ENCODE measurements around the gene PDE6B.

- TF ChIP-seq CTCF (IDR thresholded peaks at IDR 0.05 in 4 of 5, conservative IDR thresholded peaks at IDR 0.05 in 1 of 5), result no peak
- TF ChIP-seq POLR2A (IDR thresholded peaks at IDR 0.05), result no peak
These were observed 49.9 kb downstream of the PDE6B start for GRCh38 chr4:675036-675882.

All from gastrocnemius medialis (tissue), 4 donors.